Stimulated activated CD8-positive, alpha-beta memory T cell treated with anti-CD3 and anti-CD28 coated beads, Interleukin-15, amount 100 ng/mL, for 1 hour (primary cell): ENCODE measurements around the gene PRR36.

Source experiments
- DNase-seq: peaks from one replicate; pipeline ENCODE4 v3.0.0-alpha.2; 2020; ENCODE audit warnings: low read depth

Gene PRR36

DNA sequence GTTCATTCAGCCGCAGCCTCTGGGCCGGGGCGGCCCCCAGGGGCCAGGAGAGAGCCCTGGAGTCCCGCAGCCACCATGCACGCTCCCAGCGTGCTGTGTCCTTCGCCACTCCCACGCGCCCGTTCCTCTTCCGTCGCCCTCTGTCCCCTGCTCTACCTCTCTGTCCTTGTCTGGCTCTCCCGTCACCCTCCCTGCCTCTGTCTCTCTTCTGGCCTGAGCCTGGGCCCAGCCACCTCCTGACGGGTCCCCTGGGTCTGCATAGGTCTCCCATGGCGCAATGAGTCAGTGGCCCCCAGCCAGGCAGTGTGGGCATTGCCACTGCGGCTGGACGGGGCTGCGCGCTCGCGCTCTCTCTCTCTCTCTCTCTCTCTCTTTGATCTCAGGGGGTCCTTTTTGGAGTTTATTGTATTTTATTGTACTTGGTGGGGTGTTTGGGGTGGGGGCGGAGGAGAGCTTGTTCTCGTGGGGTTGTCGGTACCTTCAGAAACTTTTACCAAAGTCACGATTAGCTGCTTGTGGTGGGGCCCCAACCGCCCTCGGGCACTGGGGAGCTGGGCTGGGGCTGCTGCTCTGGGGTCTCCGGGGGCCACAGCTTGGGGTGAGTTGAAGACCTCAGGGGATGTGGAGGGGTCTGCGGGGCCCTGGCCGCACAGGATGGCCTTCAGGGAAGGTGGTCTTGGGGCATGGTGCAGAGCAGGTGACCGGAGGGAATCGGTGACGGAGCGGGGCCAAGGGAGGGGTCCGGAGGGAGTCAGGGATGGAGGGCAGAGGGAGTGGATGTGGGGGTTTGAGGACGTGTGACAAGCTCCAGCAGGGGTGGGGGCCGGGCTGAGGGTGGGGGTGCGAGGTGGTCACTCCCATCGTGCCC lies 38.7 kb upstream of the PRR36 start:
- DNase-seq: no peak

- DNase-seq: no peak
Observed at GRCh38 chr19:7912144-7912696, 38.0 kb upstream of the PRR36 start.

GRCh38 chr19:7911508-7912143 lies 37.4 kb upstream of the PRR36 start:
- no peak for DNase-seq

DNA sequence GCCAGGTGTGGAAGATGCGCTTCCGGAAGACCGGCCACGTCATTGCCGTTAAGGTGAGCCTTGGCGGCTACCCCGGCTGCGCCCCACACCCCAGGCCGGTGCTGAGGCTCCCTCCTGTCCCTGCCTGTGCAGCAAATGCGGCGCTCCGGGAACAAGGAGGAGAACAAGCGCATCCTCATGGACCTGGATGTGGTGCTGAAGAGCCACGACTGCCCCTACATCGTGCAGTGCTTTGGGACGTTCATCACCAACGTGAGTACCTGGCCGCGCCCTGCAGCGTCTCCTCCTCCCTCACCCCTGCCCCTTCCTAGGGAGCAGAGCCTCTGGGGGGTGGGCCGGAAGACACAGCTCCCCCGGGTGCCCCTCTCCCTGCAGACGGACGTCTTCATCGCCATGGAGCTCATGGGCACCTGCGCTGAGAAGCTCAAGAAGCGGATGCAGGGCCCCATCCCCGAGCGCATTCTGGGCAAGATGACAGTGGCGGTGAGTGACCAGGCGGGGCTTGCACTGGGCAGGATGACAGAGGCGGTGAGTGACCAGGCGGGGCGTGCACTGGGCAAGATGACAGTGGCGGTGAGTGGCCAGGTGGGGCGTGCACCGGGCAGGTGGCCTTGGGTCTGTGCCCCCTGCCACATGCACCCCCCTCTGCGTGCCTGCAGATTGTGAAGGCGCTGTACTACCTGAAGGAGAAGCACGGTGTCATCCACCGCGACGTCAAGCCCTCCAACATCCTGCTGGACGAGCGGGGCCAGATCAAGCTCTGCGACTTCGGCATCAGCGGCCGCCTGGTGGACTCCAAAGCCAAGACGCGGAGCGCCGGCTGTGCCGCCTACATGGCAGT lies 36.4 kb upstream of the PRR36 start:
- no peak for DNase-seq

GRCh38 chr19:7909471-7910067 lies 35.4 kb upstream of the PRR36 start:
- DNase-seq: no peak

DNA sequence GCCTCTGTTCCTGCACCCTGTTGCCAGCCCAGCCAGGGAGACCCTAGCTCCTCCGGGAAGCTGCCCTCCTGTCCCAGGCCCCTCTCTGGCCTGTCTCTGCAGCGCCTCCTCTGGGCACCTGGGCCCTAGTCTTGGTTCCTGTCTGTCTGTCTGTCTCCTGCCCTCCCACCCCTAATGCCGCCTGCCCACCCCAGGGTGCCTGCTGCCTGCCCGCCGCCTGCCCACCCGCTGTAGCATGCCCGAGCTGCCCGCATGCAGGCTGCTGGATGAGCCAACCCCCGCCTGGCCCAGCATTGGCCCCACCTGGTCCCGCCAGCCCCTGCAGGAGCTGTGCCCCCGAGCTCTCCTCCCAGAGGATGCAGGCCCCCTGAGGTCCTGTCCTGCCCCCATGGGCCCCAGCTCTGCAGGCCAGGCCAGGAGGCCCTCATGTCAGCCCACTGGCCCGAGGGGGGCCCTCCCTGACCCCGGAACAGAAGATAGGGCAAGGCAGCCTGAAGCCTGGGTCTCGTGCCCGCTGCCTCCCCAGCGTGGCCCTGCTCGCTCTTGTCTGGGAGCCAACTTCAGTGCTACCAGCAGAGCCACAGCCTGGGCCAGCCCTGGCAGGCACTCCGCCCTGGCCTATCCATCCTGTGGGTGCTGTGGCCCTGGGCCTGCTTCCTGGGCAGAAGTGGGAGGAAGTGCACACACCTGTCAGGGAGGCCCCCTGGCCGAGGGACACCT lies 34.7 kb upstream of the PRR36 start:
- no peak for DNase-seq

GRCh38 chr19:7908078-7908699 lies 34.0 kb upstream of the PRR36 start:
- no peak for DNase-seq

GRCh38 chr19:7907544-7907943 lies 33.4 kb upstream of the PRR36 start:
- DNase-seq: no peak

DNA sequence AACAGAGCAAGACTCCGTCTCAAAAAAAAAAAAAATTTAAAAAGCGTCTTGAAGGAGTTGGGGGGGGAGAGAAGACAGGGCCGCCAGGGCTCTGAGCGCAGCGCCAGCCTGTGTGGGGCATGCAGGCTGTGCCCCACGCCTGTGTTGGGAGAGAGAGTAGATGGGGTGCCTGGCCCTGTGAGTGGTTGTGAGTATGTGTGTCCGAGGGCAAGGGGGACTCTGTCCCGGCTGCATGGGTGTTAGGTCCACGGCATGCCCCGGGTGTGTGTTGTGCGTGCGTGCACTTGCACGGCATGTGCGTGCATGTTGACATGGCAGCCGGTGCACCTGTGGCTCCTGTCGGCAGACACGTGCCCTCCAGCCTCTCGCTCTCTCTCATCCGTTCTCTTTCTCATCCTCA lies 32.9 kb upstream of the PRR36 start:
- DNase-seq: no peak

- DNase-seq: no peak
Observed at GRCh38 chr19:7905859-7906258, 31.7 kb upstream of the PRR36 start.

DNA sequence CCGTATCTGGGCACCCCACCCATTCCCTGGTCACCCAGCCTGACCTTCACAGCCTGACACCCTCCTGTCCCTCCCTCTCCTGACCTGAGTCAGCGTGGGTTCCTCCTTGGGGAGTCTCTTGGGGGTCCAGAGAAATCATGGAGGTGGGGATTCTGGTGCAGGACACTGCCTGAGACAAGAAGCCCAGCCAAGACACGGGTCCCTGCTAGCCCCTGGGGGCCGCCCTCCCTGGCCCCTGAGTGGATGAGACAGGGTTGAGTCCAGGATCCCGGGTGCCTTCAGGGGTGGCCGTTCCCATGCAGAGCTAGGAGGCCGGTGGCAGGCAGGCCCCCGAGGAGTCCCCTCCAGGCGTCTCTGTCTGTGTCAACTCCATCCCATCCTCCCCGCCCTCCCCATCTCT lies 31.1 kb upstream of the PRR36 start:
- no peak for DNase-seq

DNA sequence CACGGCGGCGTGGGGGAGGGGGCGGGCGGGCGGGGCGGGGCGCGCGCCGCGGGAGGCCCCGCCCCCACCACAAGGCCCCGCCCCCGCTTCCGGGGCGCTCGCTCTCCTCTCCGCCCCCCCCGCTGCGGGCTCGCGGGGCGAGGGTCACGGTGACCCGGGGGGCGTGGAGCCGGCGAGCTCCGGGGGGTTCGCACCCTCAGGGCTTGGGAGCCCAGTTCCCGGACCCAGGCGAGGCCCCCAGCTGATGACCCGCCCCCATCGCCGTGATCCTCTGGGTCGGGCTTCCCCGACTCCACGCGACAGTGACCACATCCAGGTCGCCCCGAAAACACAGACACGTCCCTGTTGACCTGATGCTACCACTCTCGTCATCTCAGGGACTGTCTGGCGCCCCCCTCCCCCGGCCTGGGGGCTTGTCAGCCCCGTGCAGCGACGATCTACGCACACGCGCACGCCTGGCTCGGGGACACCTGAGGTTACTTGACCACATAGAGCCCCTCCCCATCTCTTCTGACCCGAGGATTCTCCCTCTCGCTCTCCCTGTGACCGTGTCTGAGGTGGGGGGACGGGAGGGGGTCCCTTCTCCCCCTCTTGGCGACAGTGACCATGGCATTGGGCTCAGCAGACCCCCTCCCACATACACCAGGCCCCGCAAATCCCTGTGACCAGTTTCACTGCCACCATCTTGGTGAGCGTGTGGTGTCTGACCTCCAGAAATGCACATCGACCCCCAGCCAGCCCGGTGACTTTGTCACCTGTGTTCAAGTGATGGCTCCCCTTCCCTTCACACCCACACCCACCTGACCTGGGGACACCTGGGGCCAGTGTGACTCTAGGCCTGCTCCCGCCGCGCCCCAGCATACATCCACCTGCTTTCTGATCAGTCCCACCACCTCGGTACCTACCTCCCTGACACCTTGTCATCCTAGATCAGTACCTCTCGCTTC lies 30.2 kb upstream of the PRR36 start:
- DNase-seq: peak; percentile 38

DNA sequence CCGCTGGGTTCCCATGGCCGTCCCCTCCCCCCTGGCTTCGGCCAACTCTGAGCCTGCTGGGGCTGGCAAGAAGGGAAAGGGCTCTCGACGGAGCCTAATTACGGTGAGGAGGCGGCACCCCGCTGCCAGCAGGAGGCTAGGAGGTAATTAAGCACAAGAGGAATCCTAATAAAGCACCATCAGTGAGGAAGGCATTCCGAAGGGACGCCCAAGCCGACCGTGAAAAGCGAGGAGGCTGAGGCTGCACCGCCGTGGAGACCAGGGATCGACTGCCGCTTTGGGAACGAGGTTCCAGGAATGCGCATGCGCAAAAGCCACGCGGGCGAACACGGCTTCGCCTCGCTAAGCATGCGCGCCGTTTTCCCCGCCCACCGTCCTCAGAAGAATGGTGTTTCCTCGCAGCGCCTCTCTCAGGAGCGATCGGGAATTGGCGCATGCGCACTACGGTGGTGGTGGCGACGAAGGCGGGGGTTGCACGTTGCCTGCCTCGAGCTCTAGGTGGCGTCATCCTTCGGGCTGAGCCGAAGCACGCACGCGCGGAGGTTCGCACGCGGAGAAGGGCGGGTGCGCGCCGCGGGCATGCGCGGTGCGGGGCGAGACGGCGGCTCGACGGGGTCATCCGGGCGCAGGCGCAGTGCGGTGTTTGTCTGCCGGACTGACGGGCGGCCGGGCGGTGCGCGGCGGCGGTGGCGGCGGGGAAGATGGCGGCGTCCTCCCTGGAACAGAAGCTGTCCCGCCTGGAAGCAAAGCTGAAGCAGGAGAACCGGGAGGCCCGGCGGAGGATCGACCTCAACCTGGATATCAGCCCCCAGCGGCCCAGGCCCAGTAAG lies 29.3 kb upstream of the PRR36 start, which contains the start of gene MAP2K7:
TSS of gene MAP2K7 (plus strand) at position 634 of the 830 bp plus-strand sequence. CDS start at position 702, 68 bp downstream.
- peak; percentile 100 for DNase-seq

- no peak for DNase-seq
Observed at GRCh38 chr19:7902796-7903243, 28.6 kb upstream of the PRR36 start.

DNA sequence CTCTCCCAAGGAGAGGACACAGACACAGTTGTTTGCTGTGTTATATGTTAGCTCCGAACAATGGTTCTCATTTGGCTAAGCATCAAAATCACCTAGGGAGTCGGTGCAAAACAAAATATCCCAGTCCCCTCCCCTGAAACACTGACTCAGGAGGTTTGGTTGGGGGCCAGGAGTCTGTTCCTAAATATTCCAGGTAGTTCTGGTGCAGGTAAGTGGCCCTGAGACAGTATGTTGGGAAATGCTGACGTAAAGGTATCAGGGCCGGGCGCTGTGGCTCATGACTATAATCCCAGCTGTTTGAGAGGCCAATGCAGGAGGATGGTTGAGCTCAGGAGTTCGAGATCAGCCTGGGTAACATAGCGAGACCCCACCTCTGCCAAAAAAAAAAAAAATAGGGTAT lies 27.1 kb upstream of the PRR36 start:
- no peak for DNase-seq

DNA sequence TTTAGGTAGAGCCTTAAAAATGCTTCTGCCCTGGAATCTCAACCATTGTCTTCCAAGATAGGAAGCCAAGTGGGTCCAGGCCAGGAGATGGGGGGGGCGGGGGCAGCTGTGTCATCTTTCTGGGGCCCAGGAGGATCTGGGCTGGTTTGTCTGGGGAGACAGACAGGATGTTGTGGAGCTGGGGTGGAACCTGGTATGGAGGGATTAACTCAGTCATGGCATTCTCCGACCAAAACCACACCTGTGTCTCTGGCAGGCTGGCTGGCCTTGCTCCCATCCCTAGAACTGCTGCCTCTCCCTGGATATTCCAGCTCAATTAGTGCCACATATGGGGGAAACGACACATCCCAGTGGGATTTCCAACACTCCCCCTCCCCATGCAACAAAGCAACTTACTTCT lies 26.7 kb upstream of the PRR36 start:
- no peak for DNase-seq

GRCh38 chr19:7900401-7900870 lies 26.2 kb upstream of the PRR36 start:
- DNase-seq: no peak

DNA sequence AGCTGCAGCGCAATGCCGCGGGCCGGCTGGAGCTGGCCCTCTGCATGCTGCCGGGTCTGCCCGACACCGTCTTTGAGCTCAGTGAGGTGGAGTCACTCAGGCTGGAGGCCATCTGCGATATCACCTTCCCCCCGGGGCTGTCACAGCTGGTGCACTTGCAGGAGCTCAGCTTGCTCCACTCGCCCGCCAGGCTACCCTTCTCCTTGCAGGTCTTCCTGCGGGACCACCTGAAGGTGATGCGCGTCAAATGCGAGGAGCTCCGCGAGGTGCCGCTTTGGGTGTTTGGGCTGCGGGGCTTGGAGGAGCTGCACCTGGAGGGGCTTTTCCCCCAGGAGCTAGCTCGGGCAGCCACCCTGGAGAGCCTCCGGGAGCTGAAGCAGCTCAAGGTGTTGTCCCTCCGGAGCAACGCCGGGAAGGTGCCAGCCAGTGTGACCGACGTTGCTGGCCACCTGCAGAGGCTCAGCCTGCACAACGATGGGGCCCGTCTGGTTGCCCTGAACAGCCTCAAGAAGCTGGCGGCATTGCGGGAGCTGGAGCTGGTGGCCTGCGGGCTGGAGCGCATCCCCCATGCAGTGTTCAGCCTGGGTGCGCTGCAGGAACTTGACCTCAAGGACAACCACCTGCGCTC lies 25.7 kb upstream of the PRR36 start:
- no peak for DNase-seq
